ENCODE data around the gene ST3GAL4. TPM values are rescaled to one million over a fixed set of nuclear protein-coding genes. Genes with fewer than 3 reads are reported as not detected.
A peak's percentile ranks its signal among the peaks of the same experiment; 100 is the strongest.

ST3GAL4 gene
- total and polyA plus RNA-seq, 10 of the 15 experiments (the other 5 are each of a cell fraction or from before 2014, with no cell fraction given) = 3.8 to 8.1 (median 6.5) TPM; not detected in 2

DNA sequence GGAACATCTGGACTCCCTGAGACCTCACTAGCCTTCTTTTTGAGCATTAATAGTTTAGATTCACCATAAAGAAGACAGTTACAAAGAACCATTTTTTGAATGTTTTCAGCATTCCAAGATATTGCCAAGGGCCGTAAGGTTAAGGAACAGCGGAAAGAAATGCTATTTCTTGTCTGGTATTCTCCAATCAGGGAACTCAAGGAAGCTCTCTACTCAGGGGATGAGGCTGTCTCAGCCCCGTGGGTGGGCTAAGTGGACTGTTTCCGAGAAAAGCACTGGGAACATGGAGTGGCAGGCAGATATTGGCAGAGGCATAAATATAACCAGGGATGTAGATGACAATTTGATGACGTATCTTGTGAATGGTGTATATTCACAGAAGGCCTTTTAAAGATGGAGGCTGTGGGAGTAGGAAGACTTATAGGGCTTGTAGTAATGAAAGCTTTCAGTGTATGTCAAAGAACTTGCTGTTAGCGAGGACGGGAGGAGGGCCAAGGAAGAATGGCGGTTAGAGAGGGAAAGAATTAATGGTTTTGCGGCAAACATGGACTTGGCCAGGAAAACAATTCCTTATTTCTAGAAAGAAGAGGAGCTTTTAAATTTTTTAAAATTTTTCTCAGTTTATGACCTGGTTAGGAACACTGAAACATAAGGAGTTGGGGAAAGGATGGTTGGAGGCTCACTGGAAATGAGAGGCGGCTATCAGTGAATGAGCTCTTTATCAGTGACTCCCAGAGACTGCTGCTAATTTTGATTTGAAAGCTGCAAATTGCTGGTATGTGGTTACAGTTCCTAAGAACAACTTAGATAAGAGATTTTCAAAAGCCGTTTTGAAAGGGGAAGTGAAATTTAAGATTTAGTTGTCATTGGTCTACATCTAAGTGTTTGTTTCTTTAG is 64.6 kb downstream of the ST3GAL4 start (continued):
- TF ChIP-seq, protein P1, sequence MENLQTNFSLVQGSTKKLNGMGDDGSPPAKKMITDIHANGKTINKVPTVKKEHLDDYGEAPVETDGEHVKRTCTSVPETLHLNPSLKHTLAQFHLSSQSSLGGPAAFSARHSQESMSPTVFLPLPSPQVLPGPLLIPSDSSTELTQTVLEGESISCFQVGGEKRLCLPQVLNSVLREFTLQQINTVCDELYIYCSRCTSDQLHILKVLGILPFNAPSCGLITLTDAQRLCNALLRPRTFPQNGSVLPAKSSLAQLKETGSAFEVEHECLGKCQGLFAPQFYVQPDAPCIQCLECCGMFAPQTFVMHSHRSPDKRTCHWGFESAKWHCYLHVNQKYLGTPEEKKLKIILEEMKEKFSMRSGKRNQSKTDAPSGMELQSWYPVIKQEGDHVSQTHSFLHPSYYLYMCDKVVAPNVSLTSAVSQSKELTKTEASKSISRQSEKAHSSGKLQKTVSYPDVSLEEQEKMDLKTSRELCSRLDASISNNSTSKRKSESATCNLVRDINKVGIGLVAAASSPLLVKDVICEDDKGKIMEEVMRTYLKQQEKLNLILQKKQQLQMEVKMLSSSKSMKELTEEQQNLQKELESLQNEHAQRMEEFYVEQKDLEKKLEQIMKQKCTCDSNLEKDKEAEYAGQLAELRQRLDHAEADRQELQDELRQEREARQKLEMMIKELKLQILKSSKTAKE (IDR thresholded peaks at IDR 0.05; ENCODE audit: low read depth, poor library complexity, severe bottlenecking) = peak; percentile 72
- TF ChIP-seq, protein P2, sequence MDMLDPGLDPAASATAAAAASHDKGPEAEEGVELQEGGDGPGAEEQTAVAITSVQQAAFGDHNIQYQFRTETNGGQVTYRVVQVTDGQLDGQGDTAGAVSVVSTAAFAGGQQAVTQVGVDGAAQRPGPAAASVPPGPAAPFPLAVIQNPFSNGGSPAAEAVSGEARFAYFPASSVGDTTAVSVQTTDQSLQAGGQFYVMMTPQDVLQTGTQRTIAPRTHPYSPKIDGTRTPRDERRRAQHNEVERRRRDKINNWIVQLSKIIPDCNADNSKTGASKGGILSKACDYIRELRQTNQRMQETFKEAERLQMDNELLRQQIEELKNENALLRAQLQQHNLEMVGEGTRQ (IDR thresholded peaks at IDR 0.05; ENCODE audit: borderline replicate concordance, low read depth, low read length) = no peak
- TF ChIP-seq NFXL1 (IDR thresholded peaks at IDR 0.05; ENCODE audit: borderline replicate concordance) (no peak), ZNF622 (IDR thresholded peaks at IDR 0.05) (no peak), BACH1 (IDR thresholded peaks at IDR 0.05; ENCODE audit: borderline replicate concordance) (no peak; the same call in 1 of the 2 replicates), RUNX3 (IDR thresholded peaks at IDR 0.05; ENCODE audit: low read length) (peak; percentile 88), WRNIP1 (IDR thresholded peaks at IDR 0.05; ENCODE audit: borderline replicate concordance, low read depth, low read length) (no peak), RB1 (IDR thresholded peaks at IDR 0.05; ENCODE audit: borderline replicate concordance) (no peak), CBX3 (IDR thresholded peaks at IDR 0.05; ENCODE audit: borderline replicate concordance, low read depth) (no peak), CEBPB (IDR thresholded peaks at IDR 0.05; ENCODE audit: borderline replicate concordance in 1 of 2, low read depth in 2 of 2, low read length in 2 of 2) (no peak), CBFB (IDR thresholded peaks at IDR 0.05; ENCODE audit: low read depth) (0 out of 2 replicates have a peak, but pooled peaks have one; percentile 38), CHD4 (IDR thresholded peaks at IDR 0.05) (no peak), PAX5 (IDR thresholded peaks at IDR 0.05; ENCODE audit: borderline replicate concordance, low read depth, low read length) (peak; percentile 50; the same call in 1 of the 2 replicates), ZBED1 (IDR thresholded peaks at IDR 0.05; ENCODE audit: borderline replicate concordance) (0 out of 2 replicates have a peak, but pooled peaks have one; percentile 50)
- TF ChIP-seq, protein P3, sequence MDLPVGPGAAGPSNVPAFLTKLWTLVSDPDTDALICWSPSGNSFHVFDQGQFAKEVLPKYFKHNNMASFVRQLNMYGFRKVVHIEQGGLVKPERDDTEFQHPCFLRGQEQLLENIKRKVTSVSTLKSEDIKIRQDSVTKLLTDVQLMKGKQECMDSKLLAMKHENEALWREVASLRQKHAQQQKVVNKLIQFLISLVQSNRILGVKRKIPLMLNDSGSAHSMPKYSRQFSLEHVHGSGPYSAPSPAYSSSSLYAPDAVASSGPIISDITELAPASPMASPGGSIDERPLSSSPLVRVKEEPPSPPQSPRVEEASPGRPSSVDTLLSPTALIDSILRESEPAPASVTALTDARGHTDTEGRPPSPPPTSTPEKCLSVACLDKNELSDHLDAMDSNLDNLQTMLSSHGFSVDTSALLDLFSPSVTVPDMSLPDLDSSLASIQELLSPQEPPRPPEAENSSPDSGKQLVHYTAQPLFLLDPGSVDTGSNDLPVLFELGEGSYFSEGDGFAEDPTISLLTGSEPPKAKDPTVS (IDR thresholded peaks at IDR 0.05; ENCODE audit: low read depth, low read length) = no peak
- TF ChIP-seq, protein P4, sequence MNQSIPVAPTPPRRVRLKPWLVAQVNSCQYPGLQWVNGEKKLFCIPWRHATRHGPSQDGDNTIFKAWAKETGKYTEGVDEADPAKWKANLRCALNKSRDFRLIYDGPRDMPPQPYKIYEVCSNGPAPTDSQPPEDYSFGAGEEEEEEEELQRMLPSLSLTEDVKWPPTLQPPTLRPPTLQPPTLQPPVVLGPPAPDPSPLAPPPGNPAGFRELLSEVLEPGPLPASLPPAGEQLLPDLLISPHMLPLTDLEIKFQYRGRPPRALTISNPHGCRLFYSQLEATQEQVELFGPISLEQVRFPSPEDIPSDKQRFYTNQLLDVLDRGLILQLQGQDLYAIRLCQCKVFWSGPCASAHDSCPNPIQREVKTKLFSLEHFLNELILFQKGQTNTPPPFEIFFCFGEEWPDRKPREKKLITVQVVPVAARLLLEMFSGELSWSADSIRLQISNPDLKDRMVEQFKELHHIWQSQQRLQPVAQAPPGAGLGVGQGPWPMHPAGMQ (IDR thresholded peaks at IDR 0.05; ENCODE audit: borderline replicate concordance) = no peak
- TF ChIP-seq, protein P5, sequence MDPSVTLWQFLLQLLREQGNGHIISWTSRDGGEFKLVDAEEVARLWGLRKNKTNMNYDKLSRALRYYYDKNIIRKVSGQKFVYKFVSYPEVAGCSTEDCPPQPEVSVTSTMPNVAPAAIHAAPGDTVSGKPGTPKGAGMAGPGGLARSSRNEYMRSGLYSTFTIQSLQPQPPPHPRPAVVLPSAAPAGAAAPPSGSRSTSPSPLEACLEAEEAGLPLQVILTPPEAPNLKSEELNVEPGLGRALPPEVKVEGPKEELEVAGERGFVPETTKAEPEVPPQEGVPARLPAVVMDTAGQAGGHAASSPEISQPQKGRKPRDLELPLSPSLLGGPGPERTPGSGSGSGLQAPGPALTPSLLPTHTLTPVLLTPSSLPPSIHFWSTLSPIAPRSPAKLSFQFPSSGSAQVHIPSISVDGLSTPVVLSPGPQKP (IDR thresholded peaks at IDR 0.05; ENCODE audit: low read depth, low read length) = no peak
- TF ChIP-seq, protein P6, sequence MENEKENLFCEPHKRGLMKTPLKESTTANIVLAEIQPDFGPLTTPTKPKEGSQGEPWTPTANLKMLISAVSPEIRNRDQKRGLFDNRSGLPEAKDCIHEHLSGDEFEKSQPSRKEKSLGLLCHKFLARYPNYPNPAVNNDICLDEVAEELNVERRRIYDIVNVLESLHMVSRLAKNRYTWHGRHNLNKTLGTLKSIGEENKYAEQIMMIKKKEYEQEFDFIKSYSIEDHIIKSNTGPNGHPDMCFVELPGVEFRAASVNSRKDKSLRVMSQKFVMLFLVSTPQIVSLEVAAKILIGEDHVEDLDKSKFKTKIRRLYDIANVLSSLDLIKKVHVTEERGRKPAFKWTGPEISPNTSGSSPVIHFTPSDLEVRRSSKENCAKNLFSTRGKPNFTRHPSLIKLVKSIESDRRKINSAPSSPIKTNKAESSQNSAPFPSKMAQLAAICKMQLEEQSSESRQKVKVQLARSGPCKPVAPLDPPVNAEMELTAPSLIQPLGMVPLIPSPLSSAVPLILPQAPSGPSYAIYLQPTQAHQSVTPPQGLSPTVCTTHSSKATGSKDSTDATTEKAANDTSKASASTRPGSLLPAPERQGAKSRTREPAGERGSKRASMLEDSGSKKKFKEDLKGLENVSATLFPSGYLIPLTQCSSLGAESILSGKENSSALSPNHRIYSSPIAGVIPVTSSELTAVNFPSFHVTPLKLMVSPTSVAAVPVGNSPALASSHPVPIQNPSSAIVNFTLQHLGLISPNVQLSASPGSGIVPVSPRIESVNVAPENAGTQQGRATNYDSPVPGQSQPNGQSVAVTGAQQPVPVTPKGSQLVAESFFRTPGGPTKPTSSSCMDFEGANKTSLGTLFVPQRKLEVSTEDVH (IDR thresholded peaks at IDR 0.05; ENCODE audit: low read depth, partially characterized antibody) = no peak

All from GM12878 (cell line).